ENCODE measurements around the gene SPAG17. TPM values are rescaled to one million over a fixed set of nuclear protein-coding genes. Genes with fewer than 3 reads are reported as not detected.

The SPAG17 gene
- total RNA-seq, 1 experiment from 2014 or later, result 0.18 TPM

DNA sequence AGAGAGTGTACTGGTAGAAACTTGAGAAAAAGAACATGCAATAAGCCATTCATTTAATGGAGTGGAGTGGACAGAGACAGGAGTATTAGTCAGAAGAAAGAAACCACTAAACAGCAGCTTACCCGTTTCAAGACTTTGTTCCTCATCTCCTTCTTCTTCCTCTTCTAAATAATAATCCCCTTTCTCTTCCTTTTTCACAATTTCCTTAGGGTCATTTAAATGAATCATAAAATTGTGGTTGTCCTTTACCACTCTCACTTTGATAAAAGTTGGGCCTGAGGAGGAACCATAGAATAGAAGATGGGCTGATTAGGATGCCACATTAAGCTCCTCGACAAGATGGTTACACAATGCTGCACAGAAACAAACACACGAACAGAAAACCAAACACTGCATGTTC, 145.9 kb downstream of the SPAG17 start:
- Histone ChIP-seq H3K36me3 (no peaks in the 10 kb centered on the region), H3K27ac (no peak overlapping the region), H3K4me3 (no peak overlapping the region), H3K9me3 (replicated peaks) (no peaks in the 10 kb centered on the region), H3K4me1 (no peaks in the 10 kb centered on the region), H3K27me3 (no peaks in the 10 kb centered on the region)
- DNase-seq, result no peak

DNA sequence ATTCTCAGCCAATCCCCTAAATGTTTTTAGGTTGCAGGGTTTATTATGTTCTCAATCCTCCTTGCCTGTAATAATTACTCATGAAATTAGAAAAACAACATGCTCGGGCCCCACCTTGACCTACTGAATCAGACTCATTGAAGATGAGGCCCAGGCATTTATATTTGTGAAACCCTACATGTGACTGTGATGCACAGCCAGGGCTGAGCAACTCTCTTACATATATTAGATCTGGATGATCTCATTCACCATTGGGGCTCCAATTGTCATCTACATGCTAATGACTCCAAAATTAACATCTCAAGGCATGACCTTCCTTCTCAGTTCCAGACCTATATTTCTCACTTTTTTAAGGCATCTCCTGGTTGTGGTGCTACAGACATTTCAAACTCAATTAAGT, 152.1 kb downstream of the SPAG17 start:
- Histone ChIP-seq H3K4me1 (no peaks in the 10 kb centered on the region), H3K36me3 (no peaks in the 10 kb centered on the region), H3K27ac (no peak overlapping the region), H3K4me3 (no peak overlapping the region), H3K9me3 (replicated peaks) (no peaks in the 10 kb centered on the region), H3K27me3 (no peaks in the 10 kb centered on the region)
- no peak for DNase-seq

- no peaks in the 10 kb centered on the region for H3K9me3 ChIP-seq (replicated peaks)
- H3K4me3 ChIP-seq, result no peak overlapping the region
- H3K27me3 ChIP-seq, result no peaks in the 10 kb centered on the region
- H3K36me3 ChIP-seq, result no peaks in the 10 kb centered on the region
- H3K27ac ChIP-seq, result no peak overlapping the region
- no peaks in the 10 kb centered on the region for H3K4me1 ChIP-seq
- DNase-seq, result no peak
Observed at GRCh38 chr1:118028267-118028666, 156.8 kb downstream of the SPAG17 start.

DNA sequence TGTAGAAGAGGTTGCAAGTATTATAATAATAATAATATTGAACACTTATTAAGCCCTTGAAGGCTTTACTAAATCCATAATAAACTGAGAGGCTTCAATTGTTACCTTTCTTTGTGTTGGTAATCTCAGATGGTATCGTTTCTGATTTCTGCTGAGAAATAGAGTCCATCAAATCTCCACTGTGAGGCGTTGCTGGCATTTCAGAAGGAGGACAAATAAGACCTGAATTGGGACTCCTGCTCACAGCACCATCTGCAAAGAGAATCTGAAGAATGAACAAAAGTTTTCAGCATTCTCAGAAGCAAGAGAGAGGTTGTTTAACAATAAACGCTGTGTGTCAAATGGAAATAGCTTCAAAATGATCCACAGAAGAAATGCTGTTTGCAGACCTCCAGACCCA, 161.8 kb downstream of the SPAG17 start:
- Histone ChIP-seq H3K27ac (no peak overlapping the region), H3K27me3 (no peaks in the 10 kb centered on the region)
- peak in 1 of 2 experiments; percentile 28 for DNase-seq

GRCh38 chr1:118021668-118022067, 163.4 kb downstream of the SPAG17 start:
- H3K4me1 ChIP-seq, result no peaks in the 10 kb centered on the region
- no peak overlapping the region for H3K4me3 ChIP-seq
- no peak overlapping the region for H3K27ac ChIP-seq
- H3K36me3 ChIP-seq, result no peaks in the 10 kb centered on the region
- H3K9me3 ChIP-seq (replicated peaks), result no peaks in the 10 kb centered on the region
- DNase-seq, result peak; percentile 4 to 37
- no peaks in the 10 kb centered on the region for H3K27me3 ChIP-seq

More for the DNA sequence above, 161.8 kb downstream of the SPAG17 start:
- H3K36me3 ChIP-seq, result no peaks in the 10 kb centered on the region
- H3K4me3 ChIP-seq, result no peak overlapping the region
- H3K9me3 ChIP-seq (replicated peaks), result no peaks in the 10 kb centered on the region
- no peaks in the 10 kb centered on the region for H3K4me1 ChIP-seq

GRCh38 chr1:118018060-118018459, 167.0 kb downstream of the SPAG17 start:
- Histone ChIP-seq H3K4me3 (no peak overlapping the region), H3K9me3 (replicated peaks) (no peaks in the 10 kb centered on the region), H3K36me3 (no peaks in the 10 kb centered on the region), H3K27ac (no peak overlapping the region), H3K27me3 (no peaks in the 10 kb centered on the region), H3K4me1 (no peaks in the 10 kb centered on the region)
- DNase-seq, result no peak

GRCh38 chr1:118013938-118014337, 171.1 kb downstream of the SPAG17 start:
- Histone ChIP-seq H3K4me1 (no peaks in the 10 kb centered on the region), H3K4me3 (no peak overlapping the region), H3K9me3 (replicated peaks) (no peaks in the 10 kb centered on the region), H3K27ac (no peak overlapping the region), H3K36me3 (no peaks in the 10 kb centered on the region), H3K27me3 (no peaks in the 10 kb centered on the region)
- DNase-seq, result no peak

DNA sequence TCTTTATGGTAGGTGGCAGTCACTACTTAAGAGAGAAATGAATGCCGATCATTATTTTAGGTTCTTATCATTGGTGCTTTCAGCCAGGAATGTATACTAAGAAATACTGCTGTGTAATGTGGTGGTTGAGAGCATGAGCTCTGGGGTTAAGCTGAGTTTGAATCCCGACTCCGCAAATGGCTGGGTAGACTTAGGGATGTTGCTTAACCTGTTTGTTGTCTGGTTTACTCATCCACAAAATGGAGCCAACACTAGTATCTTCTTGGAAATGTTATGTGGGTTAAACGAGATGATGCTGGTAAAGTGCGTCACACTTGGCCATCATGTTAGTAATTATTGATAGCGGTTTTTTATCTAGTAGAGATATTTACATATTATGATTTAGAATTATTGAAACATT, 171.7 kb downstream of the SPAG17 start:
- Histone ChIP-seq H3K36me3 (no peaks in the 10 kb centered on the region), H3K27ac (no peak overlapping the region), H3K9me3 (replicated peaks) (no peaks in the 10 kb centered on the region), H3K27me3 (no peaks in the 10 kb centered on the region), H3K4me1 (no peaks in the 10 kb centered on the region), H3K4me3 (no peak overlapping the region)
- no peak for DNase-seq

- Histone ChIP-seq H3K36me3 (no peaks in the 10 kb centered on the region), H3K27ac (no peak overlapping the region), H3K27me3 (no peaks in the 10 kb centered on the region), H3K4me3 (no peak overlapping the region), H3K4me1 (no peaks in the 10 kb centered on the region), H3K9me3 (replicated peaks) (no peaks in the 10 kb centered on the region)
- no peak for DNase-seq
Observed at GRCh38 chr1:118012515-118013124, 172.4 kb downstream of the SPAG17 start.

DNA sequence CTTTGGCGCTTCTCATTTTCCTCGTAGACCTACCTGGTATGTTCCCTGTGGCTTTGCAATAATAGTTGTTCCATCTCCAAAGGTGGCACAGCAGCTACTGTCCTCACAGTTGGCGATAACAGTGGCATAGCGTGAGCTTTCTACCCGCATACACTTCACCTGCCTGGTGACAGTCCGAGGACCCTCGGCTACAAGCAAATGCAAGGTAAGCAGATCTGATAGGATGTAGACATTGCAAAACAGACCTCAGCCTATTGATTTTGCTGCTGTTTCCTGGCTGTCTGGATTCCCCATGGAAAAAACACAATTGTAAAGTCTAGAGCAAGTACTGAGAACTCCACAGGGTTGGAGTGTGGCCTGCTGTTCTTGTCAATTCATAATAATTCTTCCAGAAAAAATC, 177.0 kb downstream of the SPAG17 start:
- H3K9me3 ChIP-seq (replicated peaks), result no peaks in the 10 kb centered on the region
- no peaks in the 10 kb centered on the region for H3K4me1 ChIP-seq
- no peak overlapping the region for H3K4me3 ChIP-seq
- H3K36me3 ChIP-seq, result no peaks in the 10 kb centered on the region
- no peak for DNase-seq
- no peak overlapping the region for H3K27ac ChIP-seq
- H3K27me3 ChIP-seq, result no peaks in the 10 kb centered on the region

GRCh38 chr1:118007391-118007790, 177.6 kb downstream of the SPAG17 start:
- Histone ChIP-seq H3K36me3 (no peaks in the 10 kb centered on the region), H3K4me1 (no peaks in the 10 kb centered on the region), H3K4me3 (no peak overlapping the region), H3K9me3 (replicated peaks) (no peaks in the 10 kb centered on the region), H3K27ac (no peak overlapping the region), H3K27me3 (no peaks in the 10 kb centered on the region)
- no peak for DNase-seq

GRCh38 chr1:118004312-118004711, 180.7 kb downstream of the SPAG17 start:
- Histone ChIP-seq H3K9me3 (replicated peaks) (0 out of 2 replicates have a peak, but pooled peaks cover 3% of the 10 kb centered on the region), H3K36me3 (no peaks in the 10 kb centered on the region), H3K27me3 (no peaks in the 10 kb centered on the region), H3K4me3 (no peak overlapping the region), H3K27ac (no peak overlapping the region), H3K4me1 (no peaks in the 10 kb centered on the region)
- no peak for DNase-seq

DNA sequence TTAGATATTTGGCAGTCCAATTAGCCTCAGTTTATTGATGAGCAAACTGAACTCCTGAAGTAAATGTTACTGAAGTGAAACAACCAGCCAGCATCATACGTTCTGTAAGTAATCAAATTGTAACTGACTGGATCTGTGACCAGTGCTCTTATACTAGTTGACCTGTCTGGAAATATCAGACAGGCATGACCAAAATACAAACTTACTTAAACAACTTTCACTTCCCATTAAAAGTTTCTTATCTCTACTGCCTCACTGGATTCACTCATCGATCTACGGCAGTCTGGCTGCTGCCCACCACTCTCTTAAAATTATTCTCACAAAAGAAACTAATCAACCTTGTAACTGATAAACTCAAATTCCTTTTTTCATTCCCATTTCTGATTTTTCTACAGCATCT, 199.1 kb downstream of the SPAG17 start:
- no peak overlapping the region for H3K4me3 ChIP-seq
- no peak overlapping the region for H3K27ac ChIP-seq
- no peaks in the 10 kb centered on the region for H3K36me3 ChIP-seq
- no peaks in the 10 kb centered on the region for H3K4me1 ChIP-seq
- no peaks in the 10 kb centered on the region for H3K27me3 ChIP-seq
- no peak for DNase-seq
- H3K9me3 ChIP-seq (replicated peaks), result no peaks in the 10 kb centered on the region

DNA sequence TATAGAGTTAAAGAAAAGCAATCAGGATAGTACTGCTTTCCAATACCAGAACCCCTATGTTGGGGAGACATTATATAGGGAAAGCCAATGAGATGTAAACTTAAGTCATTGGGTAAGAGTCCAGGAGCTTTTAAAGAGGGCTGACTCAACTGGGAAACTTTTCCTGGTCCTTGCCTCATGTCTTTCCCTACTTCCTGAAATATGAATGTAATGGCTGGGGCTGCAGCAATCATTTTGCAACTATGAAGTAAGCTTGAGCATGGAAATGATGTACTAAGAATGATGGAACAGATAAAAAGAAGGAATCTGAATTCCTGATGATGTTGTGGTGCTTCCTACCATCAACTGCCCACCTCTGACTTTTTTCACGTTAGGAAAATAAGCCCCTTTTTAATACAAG, 199.8 kb downstream of the SPAG17 start:
- no peak for DNase-seq
- no peak overlapping the region for H3K27ac ChIP-seq
- no peaks in the 10 kb centered on the region for H3K9me3 ChIP-seq (replicated peaks)
- H3K27me3 ChIP-seq, result no peaks in the 10 kb centered on the region
- H3K4me1 ChIP-seq, result no peaks in the 10 kb centered on the region
- H3K36me3 ChIP-seq, result no peaks in the 10 kb centered on the region
- no peak overlapping the region for H3K4me3 ChIP-seq

- H3K27me3 ChIP-seq, result no peaks in the 10 kb centered on the region
- H3K9me3 ChIP-seq (replicated peaks), result no peaks in the 10 kb centered on the region
- H3K36me3 ChIP-seq, result no peaks in the 10 kb centered on the region
- H3K4me1 ChIP-seq, result no peaks in the 10 kb centered on the region
- no peak for DNase-seq
- no peak overlapping the region for H3K27ac ChIP-seq
- no peak overlapping the region for H3K4me3 ChIP-seq
Observed at GRCh38 chr1:117981455-117982192, 203.4 kb downstream of the SPAG17 start.

GRCh38 chr1:117976381-117976780, 208.6 kb downstream of the SPAG17 start:
- Histone ChIP-seq H3K4me1 (no peaks in the 10 kb centered on the region), H3K4me3 (no peak overlapping the region), H3K27me3 (no peaks in the 10 kb centered on the region), H3K9me3 (replicated peaks) (no peaks in the 10 kb centered on the region), H3K27ac (no peak overlapping the region), H3K36me3 (no peaks in the 10 kb centered on the region)
- no peak for DNase-seq
